GM12878 (cell line): Measurements from ENCODE around the gene RND2. TPM values are rescaled to one million over a fixed set of nuclear protein-coding genes. Genes with fewer than 3 reads are reported as not detected.

ENCODE experiments used
- ATAC-seq: fragments of 200-7000 bp; cut with Tn5 transposase; 3 replicates; pipeline ENCODE4 v1.9.1; 2020; ENCODE audit warnings: mild to moderate bottlenecking, moderate library complexity
- BruUV-seq: library from RNA; stranded (reverse); fragments of 400-500 nt; replicated peaks from 2 replicates; lab custom pipeline; 2021; lab: Mats Ljungman, UMichigan
- CTCF ChIA-PET: fragments of 300-600 bp; sonication (Branson Sonifier 250); formaldehyde crosslinking; extraction: SDS; loops from one replicate; lab custom pipeline; 2021; ENCODE audit warnings: inconsistent platforms; lab: Yijun Ruan, JAX
- POLR2A ChIA-PET: fragments of 350-600 bp; formaldehyde crosslinking; extraction: SDS; loops from one replicate; lab custom pipeline; 2021; ENCODE audit warnings: inconsistent platforms; lab: Charles Lee
- RAD21 ChIA-PET: fragments of 300-600 bp; sonication (Branson Sonifier 250); formaldehyde crosslinking; loops from one replicate; lab custom pipeline; 2023; ENCODE audit warnings: antibody characterized with exemption; ENCODE audit not compliant: unreplicated experiment; lab: Charles Lee
- SMC1A ChIA-PET: fragments of 300-600 bp; sonication (Branson Sonifier 250); formaldehyde crosslinking; loops from one replicate; lab custom pipeline; 2023; ENCODE audit not compliant: unreplicated experiment, uncharacterized antibody; lab: Charles Lee
- DNase-seq: peaks from one replicate; pipeline ENCODE4 v3.0.0-alpha.2; 2011; ENCODE audit warnings: low read depth, low spot score
- FAIRE-seq: peaks from 3 replicates; lab custom pipeline; 2011; peaks lifted over from hg19 to GRCh38; lab: Jason Lieb, UNC
- H2AFZ ChIP-seq: 2 replicates; pipeline ENCODE4 v1.6.0; 2011; ENCODE audit warnings: low read depth, low read length, control low read depth; ENCODE audit not compliant: control insufficient read depth
- H3K27ac ChIP-seq: 2 replicates; pipeline ENCODE4 v1.5.1; 2011; ENCODE audit warnings: control low read depth; ENCODE audit not compliant: control insufficient read depth, insufficient read depth
- H3K27me3 ChIP-seq, 2 experiments: replicated peaks in 1 of 2; 2 replicates each; pipeline versions ENCODE4 v1.6.0 to v1.6.1; 2011; ENCODE audit warnings: low read length in 1 of 2; ENCODE audit not compliant: control insufficient read depth in 2 of 2, insufficient read depth in 2 of 2
- H3K36me3 ChIP-seq, 2 experiments: 2 replicates each; pipeline ENCODE4 v1.5.1; 2011; ENCODE audit warnings: low read length in 1 of 2; ENCODE audit not compliant: control insufficient read depth in 2 of 2, insufficient read depth in 2 of 2
- H3K4me1 ChIP-seq: 2 replicates; pipeline ENCODE4 v1.6.1; 2011; ENCODE audit warnings: mild to moderate bottlenecking, low read length, moderate library complexity, mixed read lengths; ENCODE audit not compliant: control insufficient read depth, insufficient read depth
- H3K4me2 ChIP-seq: 2 replicates; pipeline ENCODE4 v1.6.0; 2011; ENCODE audit warnings: control low read depth; ENCODE audit not compliant: control insufficient read depth, insufficient read depth
- H3K4me3 ChIP-seq: fragments of 200-600 bp; sonication (generic); 2 replicates; pipeline ENCODE4 v1.5.1; 2016
- H3K79me2 ChIP-seq: 2 replicates; pipeline ENCODE4 v1.6.0; 2011; ENCODE audit warnings: low read length; ENCODE audit not compliant: control insufficient read depth, insufficient read depth
- H3K9ac ChIP-seq: 2 replicates; pipeline ENCODE4 v1.8.0; 2011; ENCODE audit warnings: low read length, control low read depth, mixed read lengths; ENCODE audit not compliant: control insufficient read depth, insufficient read depth
- H3K9me3 ChIP-seq: replicated peaks from 3 replicates; pipeline ENCODE4 v1.5.1; 2011; ENCODE audit warnings: mild to moderate bottlenecking, low read length; ENCODE audit not compliant: control insufficient read depth, insufficient read depth
- H4K20me1 ChIP-seq: 2 replicates; pipeline ENCODE4 v1.6.0; 2011; ENCODE audit not compliant: control insufficient read depth, insufficient read depth
- CBFB ChIP-seq: IDR thresholded peaks from 2 replicates; pipeline ENCODE4 v1.6.1; 2016; ENCODE audit warnings: antibody characterized with exemption, low read depth
- CTCF ChIP-seq, 3 experiments: IDR thresholded peaks in 2 of 3; conservative IDR thresholded peaks in 1 of 3; 2 replicates each; pipeline ENCODE4 v1.5.1; 2011; ENCODE audit warnings: low read depth in 3 of 3, low read length in 3 of 3, mild to moderate bottlenecking in 3 of 3, control low read depth in 2 of 3, moderate library complexity in 2 of 3, inconsistent platforms in 1 of 3, mixed read lengths in 1 of 3; ENCODE audit not compliant: control insufficient read depth in 2 of 3, insufficient read depth in 1 of 3; ENCODE audit errors: extremely low read depth in 1 of 3
- ESRRA ChIP-seq: IDR thresholded peaks from 2 replicates; pipeline ENCODE4 v1.6.1; 2012; ENCODE audit warnings: mild to moderate bottlenecking, low read length, improper control_type of control experiment
- IKZF1 ChIP-seq: fragments of 450-650 bp; conservative IDR thresholded peaks from 2 replicates; pipeline ENCODE4 v1.6.1; 2017; ENCODE audit warnings: antibody characterized with exemption, mild to moderate bottlenecking
- IRF4 ChIP-seq: IDR thresholded peaks from 2 replicates; pipeline ENCODE4 v1.6.1; 2011; ENCODE audit warnings: low read depth, low read length
- IRF5 ChIP-seq: fragments of 450-650 bp; IDR thresholded peaks from 2 replicates; pipeline ENCODE4 v1.6.1; 2017; ENCODE audit warnings: borderline replicate concordance
- MEF2B ChIP-seq: fragments of 450-650 bp; IDR thresholded peaks from 2 replicates; pipeline ENCODE4 v1.6.1; 2018; ENCODE audit warnings: mild to moderate bottlenecking, moderate library complexity; ENCODE audit not compliant: partially characterized antibody, poor library complexity, severe bottlenecking
- NBN ChIP-seq: fragments of 450-650 bp; IDR thresholded peaks from 2 replicates; pipeline ENCODE4 v1.6.1; 2016
- NRF1 ChIP-seq: conservative IDR thresholded peaks from 2 replicates; pipeline ENCODE4 v1.6.1; 2011; ENCODE audit warnings: mild to moderate bottlenecking, low read depth, low read length, improper control_type of control experiment
- PML ChIP-seq: IDR thresholded peaks from 2 replicates; pipeline ENCODE4 v1.6.1; 2012; ENCODE audit warnings: low read length, inconsistent platforms
- RCOR1 ChIP-seq: conservative IDR thresholded peaks from 2 replicates; pipeline ENCODE4 v1.6.1; 2012; ENCODE audit warnings: low read depth, low read length, improper control_type of control experiment
- RUNX3 ChIP-seq: IDR thresholded peaks from 2 replicates; pipeline ENCODE4 v1.6.1; 2012; ENCODE audit warnings: low read length, inconsistent platforms
- SREBF1 ChIP-seq: IDR thresholded peaks from 2 replicates; pipeline ENCODE4 v1.6.1; 2012; ENCODE audit warnings: mild to moderate bottlenecking, low read length
- WGBS: methylation state at CpG from one replicate; pipeline ENCODE4 v1.1.6; 2016; ENCODE audit warnings: low lambda C conversion rate; ENCODE audit not compliant: insufficient replicate concordance, insufficient coverage; ENCODE audit errors: missing lambda C conversion rate; 5-methylcytosine and 5-hydroxymethylcytosine counted together
- in situ Hi-C: fragments of 300-500 bp; cut with MboI; formaldehyde crosslinking; loops from 9 replicates; pipeline ENCODE4 v1.14.3; 2018; ENCODE audit warnings: mixed read lengths
- intact Hi-C: fragments of 100-400 bp; cut with micrococcal nuclease; formaldehyde crosslinking; loops from one replicate; pipeline ENCODE4 v1.14.2; 2022; ENCODE audit not compliant: unreplicated experiment
- polyA plus RNA-seq, 11 experiments: library from polyadenylated mRNA; depleted of rRNA in 4 of 11; unstranded in 6 of 11; stranded (reverse) in 5 of 11; fragments of >200 nt; fragmentation: Nextera tagmentation in 4 of 11; fragmentation: Illumina TruSeq in 1 of 11; extraction: Ambion mirVana in 4 of 11; extraction: Trizol in 1 of 11; gene quantifications; 1 replicate in 1 of 11; 2 replicates in 10 of 11; pipeline versions ENCODE4 v1.2.1 to v1.2.3, GENCODE V29; 2011 to 2016; ENCODE audit warnings: inconsistent platforms in 2 of 11, missing spikeins in 2 of 11, low read depth in 1 of 11
- total RNA-seq, 4 experiments: library from RNA; depleted of rRNA in 3 of 4; stranded (reverse); fragments of >200 nt in 3 of 4; fragmentation: Illumina TruSeq in 1 of 4; extraction: Trizol in 1 of 4; gene quantifications; 2 replicates each; pipeline versions ENCODE4 v1.2.1 to v1.2.3, GENCODE V29; 2013 to 2021
- TF ChIP-seq, protein P1 (sequence below): fragments of 450-650 bp; formaldehyde crosslinking; IDR thresholded peaks from 2 replicates; pipeline ENCODE4 v1.4.0; 2020; ENCODE audit warnings: mild to moderate bottlenecking, moderate library complexity

Gene RND2
- total and polyA plus RNA-seq, 10 of the 15 experiments (the other 5 are each of a cell fraction or from before 2014, with no cell fraction given), result 0.01 to 0.05 (median 0.03) TPM; not detected in 6

- POLR2A ChIA-PET, result interaction anchor here (0.6 to 1.2 kb wide), 4 partner anchors 9 to 214 kb away, joined by 3 to 8 read pairs (median 5); no protein-coding TSS in a partner anchor
- H2AFZ ChIP-seq, result no peak overlapping the region
Observed at GRCh38 chr17:42975265-42975664, 49.8 kb upstream of the RND2 start.

More at GRCh38 chr17:42975265-42975664, 49.8 kb upstream of the RND2 start:
- peaks cover 9% of the 10 kb centered on the region for H3K4me1 ChIP-seq
- no peak overlapping the region for H3K27ac ChIP-seq
- peaks cover 3% of the 10 kb centered on the region for H3K79me2 ChIP-seq
- SMC1A ChIA-PET, result interaction anchor here (1.6 kb wide), 1 partner anchor 23 kb away, joined by 5 read pairs; the partner anchor contains the start of gene RPL27
- no peaks in the 10 kb centered on the region for H3K27me3 ChIP-seq
- H3K36me3 ChIP-seq, result no peaks in the 10 kb centered on the region
- in situ Hi-C loops (no loop called here), intact Hi-C loops (no loop called here)
- no peak overlapping the region for H3K4me2 ChIP-seq
- 3% methylated on average over 2 of the region's 2 CpGs for WGBS
- no peak for ATAC-seq
- CTCF ChIA-PET, result interaction anchor here (1.0 to 1.6 kb wide), 2 partner anchors 46 to 212 kb away, joined by 3 read pairs; no protein-coding TSS in a partner anchor
- no peaks in the 10 kb centered on the region for H3K9me3 ChIP-seq
- H4K20me1 ChIP-seq, result no peaks in the 10 kb centered on the region
- no peak overlapping the region for H3K4me3 ChIP-seq
- no peak for DNase-seq
- RAD21 ChIA-PET, result no interaction called here
- no peak for TF ChIP-seq MEF2B
- no peak for TF ChIP-seq IRF5
- no peak for TF ChIP-seq ESRRA
- TF ChIP-seq CBFB, result no peak
- no peak for TF ChIP-seq SREBF1
- no peak for TF ChIP-seq NRF1
- no peak for TF ChIP-seq RUNX3
- no peak for TF ChIP-seq CTCF (IDR thresholded peaks at IDR 0.05 in 2 of 3, conservative IDR thresholded peaks at IDR 0.05 in 1 of 3; ENCODE audit: control insufficient read depth in 2 of 3, extremely low read depth in 1 of 3, insufficient read depth in 1 of 3, low read depth in 3 of 3, low read length in 3 of 3)
- TF ChIP-seq IRF4, result no peak
- TF ChIP-seq IKZF1, result no peak
- no peak for TF ChIP-seq PML
- TF ChIP-seq RCOR1, result no peak
- TF ChIP-seq NBN, result no peak
- TF ChIP-seq, protein P1, sequence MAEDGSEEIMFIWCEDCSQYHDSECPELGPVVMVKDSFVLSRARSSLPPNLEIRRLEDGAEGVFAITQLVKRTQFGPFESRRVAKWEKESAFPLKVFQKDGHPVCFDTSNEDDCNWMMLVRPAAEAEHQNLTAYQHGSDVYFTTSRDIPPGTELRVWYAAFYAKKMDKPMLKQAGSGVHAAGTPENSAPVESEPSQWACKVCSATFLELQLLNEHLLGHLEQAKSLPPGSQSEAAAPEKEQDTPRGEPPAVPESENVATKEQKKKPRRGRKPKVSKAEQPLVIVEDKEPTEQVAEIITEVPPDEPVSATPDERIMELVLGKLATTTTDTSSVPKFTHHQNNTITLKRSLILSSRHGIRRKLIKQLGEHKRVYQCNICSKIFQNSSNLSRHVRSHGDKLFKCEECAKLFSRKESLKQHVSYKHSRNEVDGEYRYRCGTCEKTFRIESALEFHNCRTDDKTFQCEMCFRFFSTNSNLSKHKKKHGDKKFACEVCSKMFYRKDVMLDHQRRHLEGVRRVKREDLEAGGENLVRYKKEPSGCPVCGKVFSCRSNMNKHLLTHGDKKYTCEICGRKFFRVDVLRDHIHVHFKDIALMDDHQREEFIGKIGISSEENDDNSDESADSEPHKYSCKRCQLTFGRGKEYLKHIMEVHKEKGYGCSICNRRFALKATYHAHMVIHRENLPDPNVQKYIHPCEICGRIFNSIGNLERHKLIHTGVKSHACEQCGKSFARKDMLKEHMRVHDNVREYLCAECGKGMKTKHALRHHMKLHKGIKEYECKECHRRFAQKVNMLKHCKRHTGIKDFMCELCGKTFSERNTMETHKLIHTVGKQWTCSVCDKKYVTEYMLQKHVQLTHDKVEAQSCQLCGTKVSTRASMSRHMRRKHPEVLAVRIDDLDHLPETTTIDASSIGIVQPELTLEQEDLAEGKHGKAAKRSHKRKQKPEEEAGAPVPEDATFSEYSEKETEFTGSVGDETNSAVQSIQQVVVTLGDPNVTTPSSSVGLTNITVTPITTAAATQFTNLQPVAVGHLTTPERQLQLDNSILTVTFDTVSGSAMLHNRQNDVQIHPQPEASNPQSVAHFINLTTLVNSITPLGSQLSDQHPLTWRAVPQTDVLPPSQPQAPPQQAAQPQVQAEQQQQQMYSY (CRISPR knock-in tag), result no peak
- no TSS peak for BruUV-seq
- no peak overlapping the region for H3K9ac ChIP-seq
- no peak for FAIRE-seq
